Adrenal gland (tissue), 12 donors: ENCODE data around the gene TMEM150A. TPM values are rescaled to one million over a fixed set of nuclear protein-coding genes. Genes with fewer than 3 reads are reported as not detected.
A peak's percentile ranks its signal among the peaks of the same experiment; 100 is the strongest.

Experiments used
- DNase-seq, 7 donors: peaks; one replicate each; pipeline ENCODE4 v3.0.0-alpha.2; 2019 to 2020
- H3K27ac ChIP-seq, 5 donors: fragments of 200-600 bp; sonication (generic) in 4 of 5; 1 replicate in 3 of 5; 2 replicates in 2 of 5; pipeline versions ENCODE4 v1.5.1 to v1.8.0; 2016 to 2020; ENCODE audit warnings: mild to moderate bottlenecking in 1 of 5
- H3K27me3 ChIP-seq: fragments of 200-600 bp; 2 replicates; pipeline ENCODE4 v1.8.0; 2021
- H3K36me3 ChIP-seq, 2 donors: fragments of 200-600 bp; replicated peaks in 1 of 2; 1 replicate in 1 of 2; 2 replicates in 1 of 2; pipeline versions ENCODE4 v1.5.1 to v1.8.0; 2018 to 2022
- H3K4me1 ChIP-seq, 2 donors: fragments of 200-600 bp; replicated peaks in 1 of 2; 1 replicate in 1 of 2; 2 replicates in 1 of 2; pipeline versions ENCODE4 v1.5.1 to v1.8.0; 2018 to 2021
- H3K4me3 ChIP-seq, 4 donors: fragments of 200-600 bp; sonication (generic) in 3 of 4; one replicate each; pipeline ENCODE4 v1.5.1; 2016 to 2018
- H3K9me3 ChIP-seq, 3 donors: fragments of 200-600 bp; sonication (generic) in 1 of 3; replicated peaks in 1 of 3; 1 replicate in 2 of 3; 2 replicates in 1 of 3; pipeline versions ENCODE4 v1.5.1 to v1.8.0; 2016 to 2021
- CTCF ChIP-seq, 6 experiments: fragments of 450-650 bp in 4 of 6; fragments of 200-600 bp in 2 of 6; sonication (generic) in 1 of 6; IDR thresholded peaks; 1 replicate in 5 of 6; 2 replicates in 1 of 6; pipeline versions ENCODE4 v1.5.1 to v1.8.0; 2016 to 2021; ENCODE audit warnings: antibody characterized with exemption in 6 of 6, mild to moderate bottlenecking in 2 of 6, moderate library complexity in 1 of 6
- POLR2A ChIP-seq, 2 donors: fragments of 450-650 bp; IDR thresholded peaks; one replicate each; pipeline ENCODE4 v1.6.1; 2017; ENCODE audit warnings: antibody characterized with exemption in 2 of 2, mild to moderate bottlenecking in 2 of 2, moderate library complexity in 1 of 2
- WGBS, 4 donors: extraction: QIAGEN DNeasy Blood & Tissue Kit in 2 of 4; methylation state at CpG; one replicate each; pipeline versions ENCODE4 v1.1.5 to v1.1.7; 2013 to 2017; 5-methylcytosine and 5-hydroxymethylcytosine counted together
- intact Hi-C, 2 donors: fragments of 100-400 bp; cut with DNase I; formaldehyde crosslinking; loops; one replicate each; pipeline versions ENCODE4 v1.14.1 to v1.15.0; 2022 to 2023
- polyA plus RNA-seq, 3 donors: library from polyadenylated mRNA; stranded (reverse); fragments of 200-250 nt in 2 of 3; fragments of 350-450 nt in 1 of 3; fragmentation: Illumina TruSeq in 1 of 3; extraction: RNeasy Lipid Tissue Mini Kit (QIAGEN cat#74804) in 1 of 3; gene quantifications; one replicate each; pipeline ENCODE4 v1.2.3, GENCODE V29; 2013 to 2014
- total RNA-seq, 9 donors: library from RNA; depleted of rRNA in 4 of 9; stranded (reverse); fragments of >200 nt in 4 of 9; fragments of 120-200 nt in 1 of 9; fragmentation: NEBNext Ultra II Directional in 1 of 9; extraction: Animal tissue kit (Norgen Biotek cat#: 25700) in 1 of 9; gene quantifications; one replicate each; pipeline versions ENCODE4 v1.1.0 to v1.2.4, GENCODE V29; 2013 to 2023
- donor health status: healthy with polysubstance abuse.
- donor health status: Bipolar disorder and iron deficiency.
- donor health status: DM: yes; HTN: yes; CAD: no.
- donor health status: DM: no; HTN: no; CAD: no.
- donor health status: DM: no; HTN: no; CAD: no.
- donor health status: DM: yes; HTN: yes; CAD: no.

Gene TMEM150A
- total and polyA plus RNA-seq, 12 donors = 11.6 to 79.1 (median 22.6) TPM

GRCh38 chr2:85601771-85602475 is 575 bp downstream of the TMEM150A start:
- TF ChIP-seq POLR2A (IDR thresholded peaks at IDR 0.05) (no peak), CTCF (IDR thresholded peaks at IDR 0.05) (no peak)
- H3K4me1 ChIP-seq = peaks cover 15 to 32% of the 10 kb centered on the region in 2 donors
- intact Hi-C loops = no loop called here
- H3K36me3 ChIP-seq = peaks cover 0 to 38% of the 10 kb centered on the region in 2 donors
- WGBS, 4 donors = 4 to 5% (median 4%) methylated on average over 14 to 36 of the region's 36 CpGs
- no peaks in the 10 kb centered on the region for H3K27me3 ChIP-seq
- H3K27ac ChIP-seq = peak overlapping the region in 4 of 5 donors; percentile 71 to 96 (median 88)
- peak overlapping the region; percentile 25 to 89 (median 46) for H3K4me3 ChIP-seq
- peak; percentile 78 to 87 (median 82) for DNase-seq
- no peaks in the 10 kb centered on the region for H3K9me3 ChIP-seq

- Histone ChIP-seq H3K4me1 (peaks cover 21 to 40% of the 10 kb centered on the region in 2 donors), H3K9me3 (no peaks in the 10 kb centered on the region), H3K27ac (peak overlapping the region in 4 of 5 donors; percentile 71 to 96 (median 88)), H3K4me3 (peak overlapping the region in 1 of 4 donors; percentile 89), H3K36me3 (peaks cover 0 to 40% of the 10 kb centered on the region in 2 donors), H3K27me3 (no peaks in the 10 kb centered on the region)
- 71 to 85% (median 76%) methylated on average over 3 to 6 of the region's 6 CpGs for WGBS, 4 donors
- TF ChIP-seq CTCF (IDR thresholded peaks at IDR 0.05) = peak in 1 of 6 experiments; percentile 10
- TF ChIP-seq POLR2A (IDR thresholded peaks at IDR 0.05) = no peak
- intact Hi-C loops = no loop called here
- DNase-seq = no peak
These were observed 1.3 kb downstream of the TMEM150A start for GRCh38 chr2:85600951-85601770.

- no peak overlapping the region for H3K27ac ChIP-seq
- no peaks in the 10 kb centered on the region for H3K9me3 ChIP-seq
- H3K4me3 ChIP-seq = no peak overlapping the region
- H3K36me3 ChIP-seq = peaks cover 0 to 40% of the 10 kb centered on the region in 2 donors
- 82 to 91% (median 85%) methylated on average over 3 of the region's 3 CpGs; no CpG with 5 or more reads in 1 of the 4 donors for WGBS, 4 donors
- no peaks in the 10 kb centered on the region for H3K27me3 ChIP-seq
- TF ChIP-seq POLR2A (IDR thresholded peaks at IDR 0.05) (no peak), CTCF (IDR thresholded peaks at IDR 0.05) (no peak)
- peaks cover 22 to 39% of the 10 kb centered on the region in 2 donors for H3K4me1 ChIP-seq
- intact Hi-C loops = no loop called here
- DNase-seq = no peak
These were observed 2.3 kb downstream of the TMEM150A start for GRCh38 chr2:85600235-85600575.

- Histone ChIP-seq H3K27me3 (no peaks in the 10 kb centered on the region), H3K9me3 (no peaks in the 10 kb centered on the region), H3K27ac (no peak overlapping the region), H3K4me1 (peaks cover 26 to 37% of the 10 kb centered on the region in 2 donors), H3K36me3 (peaks cover 0 to 40% of the 10 kb centered on the region in 2 donors), H3K4me3 (no peak overlapping the region)
- TF ChIP-seq POLR2A (IDR thresholded peaks at IDR 0.05) = no peak
- no peak for TF ChIP-seq CTCF (IDR thresholded peaks at IDR 0.05)
- intact Hi-C loops = no loop called here
- 63 to 77% (median 75%) methylated on average over 10 to 17 of the region's 17 CpGs for WGBS, 4 donors
- no peak for DNase-seq
These were observed 2.8 kb downstream of the TMEM150A start for GRCh38 chr2:85599468-85600234.
